ENCODE data around the gene TPRG1. TPM values are rescaled to one million over a fixed set of nuclear protein-coding genes. Genes with fewer than 3 reads are reported as not detected.
A peak's percentile ranks its signal among the peaks of the same experiment; 100 is the strongest.

The TPRG1 gene
- total and polyA plus RNA-seq, 7 donors, result 0.78 to 24.5 (median 9.9) TPM

DNA sequence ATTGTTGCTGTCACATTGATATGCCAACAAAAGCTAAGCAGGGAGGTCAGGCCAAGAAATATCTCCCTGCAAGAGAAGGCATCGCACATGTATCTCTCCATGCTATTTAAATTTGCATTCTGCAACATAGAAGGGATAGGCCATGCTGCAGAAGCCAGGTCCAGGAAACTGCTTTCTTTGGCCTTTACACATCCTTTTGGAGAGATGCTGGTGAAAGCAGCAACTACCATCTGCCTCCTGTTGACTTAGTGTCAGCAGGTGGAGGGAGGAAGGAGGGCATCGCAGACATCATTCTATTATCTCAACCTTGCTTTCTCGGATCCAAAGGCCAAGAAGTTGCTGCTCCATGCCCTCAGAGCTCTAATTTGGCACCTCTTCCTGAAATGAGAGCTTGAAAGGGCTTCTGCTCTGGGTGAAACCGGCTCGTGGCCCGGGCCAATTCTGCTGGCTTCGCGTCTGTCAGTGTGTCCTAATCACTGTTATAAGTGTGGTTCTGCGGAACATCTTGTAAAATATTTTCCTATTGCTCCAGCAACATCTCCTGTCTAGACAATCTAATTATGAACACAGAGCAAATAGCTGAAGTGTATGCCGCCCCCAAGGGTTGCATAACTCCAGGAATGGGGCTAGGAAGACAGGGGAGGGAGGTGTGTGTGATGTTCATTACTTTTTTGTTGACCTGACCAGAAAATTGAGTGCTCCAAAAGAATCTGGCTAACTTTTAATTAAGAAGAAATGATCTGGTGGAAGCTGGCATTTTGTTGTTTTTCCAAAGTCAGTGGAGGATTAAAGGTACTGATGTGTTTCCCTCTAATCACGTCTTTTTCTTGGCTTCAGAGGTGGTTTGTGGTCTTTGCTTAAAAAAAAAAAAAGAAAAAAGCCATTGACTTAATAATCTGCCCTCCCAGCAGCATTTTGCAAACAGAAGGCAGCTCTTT is 89.1 kb downstream of the TPRG1 start:
- H3K27ac ChIP-seq, result peak overlapping the region; percentile 80
- H3K4me1 ChIP-seq, result peaks cover 29% of the 10 kb centered on the region
- H3K27me3 ChIP-seq (ENCODE audit: insufficient read depth in 3 of 3, low read length in 2 of 3), result no peaks in the 10 kb centered on the region
- H3K9me3 ChIP-seq, result no peaks in the 10 kb centered on the region
- WGBS, 3 donors, result 39 to 64% (median 41%) methylated on average over 11 of the region's 11 CpGs
- TF ChIP-seq, protein P1, sequence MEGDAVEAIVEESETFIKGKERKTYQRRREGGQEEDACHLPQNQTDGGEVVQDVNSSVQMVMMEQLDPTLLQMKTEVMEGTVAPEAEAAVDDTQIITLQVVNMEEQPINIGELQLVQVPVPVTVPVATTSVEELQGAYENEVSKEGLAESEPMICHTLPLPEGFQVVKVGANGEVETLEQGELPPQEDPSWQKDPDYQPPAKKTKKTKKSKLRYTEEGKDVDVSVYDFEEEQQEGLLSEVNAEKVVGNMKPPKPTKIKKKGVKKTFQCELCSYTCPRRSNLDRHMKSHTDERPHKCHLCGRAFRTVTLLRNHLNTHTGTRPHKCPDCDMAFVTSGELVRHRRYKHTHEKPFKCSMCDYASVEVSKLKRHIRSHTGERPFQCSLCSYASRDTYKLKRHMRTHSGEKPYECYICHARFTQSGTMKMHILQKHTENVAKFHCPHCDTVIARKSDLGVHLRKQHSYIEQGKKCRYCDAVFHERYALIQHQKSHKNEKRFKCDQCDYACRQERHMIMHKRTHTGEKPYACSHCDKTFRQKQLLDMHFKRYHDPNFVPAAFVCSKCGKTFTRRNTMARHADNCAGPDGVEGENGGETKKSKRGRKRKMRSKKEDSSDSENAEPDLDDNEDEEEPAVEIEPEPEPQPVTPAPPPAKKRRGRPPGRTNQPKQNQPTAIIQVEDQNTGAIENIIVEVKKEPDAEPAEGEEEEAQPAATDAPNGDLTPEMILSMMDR (IDR thresholded peaks at IDR 0.05), result no peak
- intact Hi-C loops (cut with DNase I), result loop anchor here in 1 of 2 donors (5.0 to 10.0 kb wide), 2 partner anchors 304 to 361 kb away; no protein-coding TSS in a partner anchor
- no peaks in the 10 kb centered on the region for H3K36me3 ChIP-seq (ENCODE audit: insufficient read depth in 1 of 2, low read depth in 1 of 2)
- no peak overlapping the region for H3K4me3 ChIP-seq
- ATAC-seq (peak; percentile 45 to 85 (median 77)), DNase-seq (peak; percentile 54 to 75)

- Histone ChIP-seq H3K27ac (peak overlapping the region; percentile 80), H3K9me3 (no peaks in the 10 kb centered on the region), H3K27me3 (ENCODE audit: insufficient read depth in 3 of 3, low read length in 2 of 3) (no peaks in the 10 kb centered on the region), H3K4me3 (no peak overlapping the region), H3K36me3 (ENCODE audit: insufficient read depth in 1 of 2, low read depth in 1 of 2) (no peaks in the 10 kb centered on the region), H3K4me1 (peaks cover 35% of the 10 kb centered on the region)
- TF ChIP-seq, protein P1 (IDR thresholded peaks at IDR 0.05), result no peak
- 8 to 22% (median 10%) methylated on average over 3 of the region's 3 CpGs for WGBS, 3 donors
- peak; percentile 79 to 89 (median 84) for ATAC-seq
- intact Hi-C loops (cut with DNase I), result loop anchor here in 1 of 2 donors (5.0 to 10.0 kb wide), 2 partner anchors 302 to 360 kb away; no protein-coding TSS in a partner anchor
- peak; percentile 56 to 74 for DNase-seq
Observed at GRCh38 chr3:189262746-189263145, 91.0 kb downstream of the TPRG1 start.

GRCh38 chr3:189267981-189268613 is 96.3 kb downstream of the TPRG1 start:
- intact Hi-C loops (cut with DNase I), result loop anchor here (5.0 to 10.0 kb wide), 3 partner anchors 297 to 684 kb away; no protein-coding TSS in a partner anchor
- H3K36me3 ChIP-seq (ENCODE audit: insufficient read depth in 1 of 2, low read depth in 1 of 2), result no peaks in the 10 kb centered on the region
- 54 to 69% (median 64%) methylated on average over 7 of the region's 7 CpGs for WGBS, 3 donors

DNA sequence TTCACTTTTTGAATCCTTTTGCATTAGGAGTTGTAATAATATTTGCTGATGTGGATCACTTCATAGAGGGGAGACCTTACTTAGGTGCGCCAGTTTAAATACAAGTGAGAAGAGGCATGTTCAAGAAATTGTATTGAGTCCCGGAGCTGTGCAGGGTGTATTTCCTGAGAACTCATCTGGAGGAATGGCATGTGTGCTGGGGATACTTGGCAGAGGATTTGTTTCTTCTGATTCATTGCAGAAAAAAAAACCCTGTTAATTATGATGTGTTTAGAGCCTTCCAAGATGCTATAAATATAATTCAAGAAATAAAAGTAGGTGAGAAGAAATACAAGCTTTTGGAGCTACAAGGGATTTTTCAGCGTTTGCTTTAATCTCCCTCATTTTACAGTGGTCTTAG is 97.6 kb downstream of the TPRG1 start:
- intact Hi-C loops (cut with DNase I), result loop anchor here (5.0 to 10.0 kb wide), 3 partner anchors 295 to 683 kb away; no protein-coding TSS in a partner anchor

More at GRCh38 chr3:189267981-189268613, 96.3 kb downstream of the TPRG1 start:
- no peak overlapping the region for H3K4me3 ChIP-seq
- H3K27ac ChIP-seq, result peak overlapping the region; percentile 53
- DNase-seq (no peak), ATAC-seq (peak in 1 of 4 donors; percentile 32)
- H3K27me3 ChIP-seq (ENCODE audit: insufficient read depth in 3 of 3, low read length in 2 of 3), result no peaks in the 10 kb centered on the region
- peaks cover 34% of the 10 kb centered on the region for H3K4me1 ChIP-seq
- TF ChIP-seq, protein P1 (IDR thresholded peaks at IDR 0.05), result no peak
- H3K9me3 ChIP-seq, result no peaks in the 10 kb centered on the region

More for the DNA sequence above, 97.6 kb downstream of the TPRG1 start:
- TF ChIP-seq, protein P1 (IDR thresholded peaks at IDR 0.05), result no peak
- no peaks in the 10 kb centered on the region for H3K27me3 ChIP-seq (ENCODE audit: insufficient read depth in 3 of 3, low read length in 2 of 3)
- ATAC-seq (peak in 3 of 4 donors; percentile 25 to 67 (median 52)), DNase-seq (no peak)
- WGBS, 3 donors, result 41 to 47% (median 43%) methylated on average over 3 of the region's 3 CpGs
- H3K27ac ChIP-seq, result peak overlapping the region; percentile 53
- no peak overlapping the region for H3K4me3 ChIP-seq
- no peaks in the 10 kb centered on the region for H3K9me3 ChIP-seq
- H3K4me1 ChIP-seq, result peaks cover 29% of the 10 kb centered on the region
- H3K36me3 ChIP-seq (ENCODE audit: insufficient read depth in 1 of 2, low read depth in 1 of 2), result no peaks in the 10 kb centered on the region
